Heart left ventricle (tissue), 13 donors: ENCODE measurements around the gene FUT3.

Experiments used
- POLR2A ChIP-seq, 2 donors: fragments of 450-650 bp; IDR thresholded peaks; one replicate each; pipeline ENCODE4 v1.6.1; 2017; ENCODE audit warnings: antibody characterized with exemption in 2 of 2, mild to moderate bottlenecking in 2 of 2, moderate library complexity in 2 of 2
- TF ChIP-seq, protein P1 (sequence below), 12 donors: fragments of 200-600 bp; sonication (generic) in 4 of 12; IDR thresholded peaks; one replicate each; pipeline versions ENCODE4 v1.5.0 to v1.8.0; 2018 to 2022; ENCODE audit warnings: antibody characterized with exemption in 12 of 12, mild to moderate bottlenecking in 5 of 12
- donor health status: ischemic (EF 13 %, LVEDD 7.1; RV severe dilation, severe dysfunction).
- donor health status: DM: no; HTN: yes; CAD: no.
- donor health status: DM: no; HTN: no; CAD: no.
- donor health status: ischemic (EF 25% LVEDD 6.9; RV normal size, moderate dysfunction).
- donor health status: ischemic (EF 25% LVEDD 5.7; RV mildly dilated, moderate dysfunction).
- donor health status: ischemic (EF 35%, LVEDD 5.7; RV mildly dilated, moderate dysfunction).
- donor health status: nonischemic (EF 11% LVEDD 7.7; RV severe dilation, severe dysfunction).
- donor health status: DM: yes; HTN: yes; CAD: no.
- donor health status: PGD.
- donor health status: ischemic (EF 29% LVEDD 5.4; RV normal size, mild dysfunction).
- donor health status: nonischemic (EF 23%, LVEDD 6.1; RV moderate dilation, normal function).

DNA sequence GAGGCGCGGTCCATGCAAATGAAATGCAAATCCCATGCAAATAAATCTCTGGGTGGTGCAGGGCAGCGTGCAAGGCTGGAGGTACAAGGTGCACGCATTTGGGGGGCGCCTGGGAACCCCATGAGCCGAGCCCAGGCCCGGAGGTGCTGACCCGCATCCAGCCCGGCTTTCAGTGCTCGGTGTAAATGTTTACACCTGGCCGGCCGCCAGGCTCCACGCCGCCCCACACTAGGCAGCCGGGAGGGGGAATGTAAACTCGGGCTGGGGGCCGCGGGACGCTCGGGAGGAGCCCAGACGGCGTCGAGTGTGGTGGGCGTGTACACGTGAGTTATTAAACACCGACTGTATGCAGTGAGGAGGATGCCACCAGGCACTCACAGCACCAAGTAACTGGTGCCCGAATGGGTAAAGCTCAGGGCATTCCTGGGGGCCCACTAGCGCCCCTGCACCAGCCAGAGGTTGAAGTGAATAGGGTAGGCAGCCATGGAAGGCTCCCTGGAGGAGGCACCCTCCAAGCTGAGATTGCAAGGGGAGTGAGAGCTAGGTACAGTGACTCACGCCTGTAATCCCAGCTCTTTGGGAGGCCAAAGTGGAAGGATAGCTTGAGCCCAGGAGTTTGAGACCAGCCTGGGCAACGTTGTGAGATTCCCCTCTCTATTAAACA, 28.9 kb downstream of the FUT3 start:
- no peak for TF ChIP-seq POLR2A (IDR thresholded peaks at IDR 0.05)
- TF ChIP-seq, protein P1, sequence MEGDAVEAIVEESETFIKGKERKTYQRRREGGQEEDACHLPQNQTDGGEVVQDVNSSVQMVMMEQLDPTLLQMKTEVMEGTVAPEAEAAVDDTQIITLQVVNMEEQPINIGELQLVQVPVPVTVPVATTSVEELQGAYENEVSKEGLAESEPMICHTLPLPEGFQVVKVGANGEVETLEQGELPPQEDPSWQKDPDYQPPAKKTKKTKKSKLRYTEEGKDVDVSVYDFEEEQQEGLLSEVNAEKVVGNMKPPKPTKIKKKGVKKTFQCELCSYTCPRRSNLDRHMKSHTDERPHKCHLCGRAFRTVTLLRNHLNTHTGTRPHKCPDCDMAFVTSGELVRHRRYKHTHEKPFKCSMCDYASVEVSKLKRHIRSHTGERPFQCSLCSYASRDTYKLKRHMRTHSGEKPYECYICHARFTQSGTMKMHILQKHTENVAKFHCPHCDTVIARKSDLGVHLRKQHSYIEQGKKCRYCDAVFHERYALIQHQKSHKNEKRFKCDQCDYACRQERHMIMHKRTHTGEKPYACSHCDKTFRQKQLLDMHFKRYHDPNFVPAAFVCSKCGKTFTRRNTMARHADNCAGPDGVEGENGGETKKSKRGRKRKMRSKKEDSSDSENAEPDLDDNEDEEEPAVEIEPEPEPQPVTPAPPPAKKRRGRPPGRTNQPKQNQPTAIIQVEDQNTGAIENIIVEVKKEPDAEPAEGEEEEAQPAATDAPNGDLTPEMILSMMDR (IDR thresholded peaks at IDR 0.05), result no peak
